Mucosa of descending colon (tissue), 3 donors: ENCODE results near the gene LGMN. TPM values are rescaled to one million over a fixed set of nuclear protein-coding genes. Genes with fewer than 3 reads are reported as not detected.

Experiments used
- ATAC-seq: fragments of 200-7000 bp; cut with Tn5 transposase; one replicate; pipeline ENCODE4 v1.9.1; 2020; ENCODE audit warnings: mild to moderate bottlenecking, moderate library complexity
- DNase-seq, 3 donors: peaks; one replicate each; pipeline ENCODE4 v3.0.0-alpha.2; 2020
- H3K36me3 ChIP-seq: fragments of 200-600 bp; one replicate; pipeline ENCODE4 v1.8.0; 2021; ENCODE audit warnings: low read depth, mild to moderate bottlenecking
- H3K4me1 ChIP-seq: fragments of 200-600 bp; one replicate; pipeline ENCODE4 v1.8.0; 2021; ENCODE audit warnings: low read depth, mild to moderate bottlenecking
- H3K4me3 ChIP-seq: fragments of 200-600 bp; one replicate; pipeline ENCODE4 v1.8.0; 2021; ENCODE audit warnings: mild to moderate bottlenecking
- H3K9me3 ChIP-seq: fragments of 200-600 bp; one replicate; pipeline ENCODE4 v1.8.0; 2021; ENCODE audit warnings: mild to moderate bottlenecking
- CTCF ChIP-seq: fragments of 200-600 bp; IDR thresholded peaks from one replicate; pipeline ENCODE4 v1.8.0; 2022; ENCODE audit warnings: antibody characterized with exemption, mild to moderate bottlenecking
- intact Hi-C, 2 donors: fragments of 100-400 bp; cut with DNase I in 1 of 2; cut with micrococcal nuclease in 1 of 2; formaldehyde crosslinking; loops; one replicate each; pipeline versions ENCODE4 v1.11.0 to v1.11.1; 2022; cut with DNase I, micrococcal nuclease
- total RNA-seq, 3 donors: library from RNA; stranded (reverse); fragmentation: NEBNext Ultra II Directional in 2 of 3; extraction: Animal tissue kit (Norgen Biotek cat#: 25700) in 2 of 3; gene quantifications; one replicate each; pipeline versions ENCODE4 v1.2.1 to v1.2.4, GENCODE V29; 2021 to 2023
- donor health status: DM: no; HTN: no; CAD: no; lungs with moderate emphysema.
- donor health status: DM: no; HTN: no; CAD: no.
- donor health status: DM: no; HTN: yes; CAD: no.

LGMN gene
- total RNA-seq, 3 donors from 2014 or later, result 86.8 to 103 (median 94.3) TPM

GRCh38 chr14:92729634-92730358, 18.6 kb downstream of the LGMN start:
- DNase-seq (no peak), ATAC-seq (no peak)
- Histone ChIP-seq H3K4me3 (no peak overlapping the region), H3K9me3 (no peaks in the 10 kb centered on the region), H3K4me1 (peaks cover 19% of the 10 kb centered on the region), H3K36me3 (no peaks in the 10 kb centered on the region)
- no peak for TF ChIP-seq CTCF
- intact Hi-C loops, result no loop called here

DNA sequence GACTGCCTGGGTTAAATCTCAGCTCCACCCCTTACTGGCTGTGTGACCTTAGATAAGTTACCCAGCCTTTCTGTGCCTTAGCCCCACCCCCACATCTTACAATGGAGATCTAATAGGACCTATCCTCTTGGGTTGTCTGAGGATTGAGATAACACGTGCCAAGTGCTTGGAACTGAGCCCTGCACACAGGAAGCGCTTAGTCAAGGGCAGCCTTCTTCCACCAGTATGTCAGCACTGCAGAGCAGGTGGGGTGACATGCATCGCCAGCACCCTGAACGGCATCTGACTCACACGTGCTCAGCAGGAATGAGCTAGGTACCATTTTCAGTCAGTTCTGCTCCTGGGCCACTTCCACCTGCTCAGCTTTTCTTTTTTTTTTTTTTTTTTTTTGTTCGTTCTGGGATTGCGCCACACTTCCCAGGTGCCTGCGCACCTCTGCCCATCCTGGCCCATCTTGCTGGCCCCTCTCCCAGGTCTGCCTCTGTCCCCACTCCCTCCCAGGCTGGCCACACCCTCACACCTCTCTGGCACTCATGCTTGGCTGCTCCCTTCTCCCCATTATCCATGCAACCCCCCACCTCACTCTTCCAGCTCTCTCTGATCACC, 19.6 kb downstream of the LGMN start:
- Histone ChIP-seq H3K4me3 (no peak overlapping the region), H3K36me3 (no peaks in the 10 kb centered on the region), H3K4me1 (peaks cover 23% of the 10 kb centered on the region), H3K9me3 (no peaks in the 10 kb centered on the region)
- intact Hi-C loops, result no loop called here
- ATAC-seq, result peak; percentile 3
- DNase-seq, result no peak
- TF ChIP-seq CTCF, result no peak

- TF ChIP-seq CTCF, result no peak
Measured at GRCh38 chr14:92726933-92727262, 21.5 kb downstream of the LGMN start.

DNA sequence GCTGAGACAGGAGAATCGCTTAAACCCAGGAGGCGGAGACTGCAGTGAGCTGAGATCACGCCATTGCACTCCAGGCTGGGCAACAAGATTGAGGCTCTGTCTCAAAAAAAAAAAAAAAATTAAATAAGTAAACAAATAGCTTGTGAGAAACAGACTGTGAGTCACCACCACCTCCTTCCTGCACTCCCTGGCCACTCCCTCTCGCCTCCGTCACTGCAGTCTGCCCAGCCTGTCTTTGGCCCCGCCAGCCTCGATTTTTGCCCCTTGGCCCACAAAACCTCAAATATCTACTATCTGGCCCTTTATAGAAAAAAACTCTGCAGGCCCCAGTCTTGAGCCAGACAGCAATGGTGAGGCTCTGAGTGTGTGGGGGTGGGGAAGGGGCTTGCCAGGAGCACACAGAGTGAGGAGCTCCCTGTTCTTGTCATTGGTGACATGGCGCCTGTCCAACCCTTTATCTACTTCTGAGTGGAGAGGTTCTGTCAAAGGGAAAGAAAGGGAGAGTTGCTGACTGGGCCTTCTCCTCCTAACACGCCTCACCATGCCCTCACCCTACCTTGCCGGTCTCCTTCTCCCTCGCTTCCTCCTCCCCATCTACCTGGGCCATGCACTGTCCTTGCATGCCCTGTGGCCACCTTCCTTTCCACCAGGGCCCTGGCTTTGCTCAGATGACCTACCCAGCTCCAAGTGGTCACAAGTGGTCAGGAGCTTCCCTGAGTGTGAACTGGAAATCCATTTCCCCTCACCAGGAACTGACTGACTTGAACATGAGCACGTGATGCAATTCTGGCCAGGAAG, 22.1 kb downstream of the LGMN start:
- intact Hi-C loops, result no loop called here
- H3K9me3 ChIP-seq, result no peaks in the 10 kb centered on the region
- no peaks in the 10 kb centered on the region for H3K36me3 ChIP-seq
- peak; percentile 97 for ATAC-seq
- H3K4me3 ChIP-seq, result no peak overlapping the region
- DNase-seq, result peak; percentile 84 to 91 (median 88)
- H3K4me1 ChIP-seq, result peaks cover 30% of the 10 kb centered on the region
- TF ChIP-seq CTCF, result no peak

More at GRCh38 chr14:92726933-92727262, 21.5 kb downstream of the LGMN start:
- H3K4me3 ChIP-seq, result no peak overlapping the region
- no peaks in the 10 kb centered on the region for H3K36me3 ChIP-seq
- DNase-seq, result no peak
- intact Hi-C loops, result no loop called here
- ATAC-seq, result no peak
- no peaks in the 10 kb centered on the region for H3K9me3 ChIP-seq
- peaks cover 27% of the 10 kb centered on the region for H3K4me1 ChIP-seq

- peaks cover 36% of the 10 kb centered on the region for H3K4me1 ChIP-seq
- no peak for ATAC-seq
- DNase-seq, result peak in 2 of 3 donors; percentile 46 to 48
Measured at GRCh38 chr14:92724516-92725340, 23.7 kb downstream of the LGMN start.

More at GRCh38 chr14:92724516-92725340, 23.7 kb downstream of the LGMN start:
- Histone ChIP-seq H3K4me3 (no peak overlapping the region), H3K36me3 (no peaks in the 10 kb centered on the region), H3K9me3 (no peaks in the 10 kb centered on the region)
- TF ChIP-seq CTCF, result no peak
- intact Hi-C loops, result no loop called here
